ACC112 (cell line): ENCODE results near the gene HIVEP3.

ENCODE experiments used
- H2AFZ ChIP-seq: fragments of 200-600 bp; sonication (generic); one replicate; pipeline ENCODE4 v1.6.0; 2017; ENCODE audit warnings: antibody characterized with exemption, low read length; ENCODE audit not compliant: unreplicated experiment
- H3K27ac ChIP-seq: fragments of 200-600 bp; sonication (generic); 2 replicates; pipeline ENCODE4 v1.5.1; 2014; ENCODE audit warnings: low read depth, mild to moderate bottlenecking, antibody characterized with exemption, low read length, moderate library complexity
- H3K27me3 ChIP-seq: fragments of 200-600 bp; sonication (generic); 2 replicates; pipeline ENCODE4 v1.6.1; 2014; ENCODE audit warnings: mild to moderate bottlenecking, antibody characterized with exemption, low read length, moderate library complexity, mixed read lengths; ENCODE audit not compliant: insufficient read depth
- H3K36me3 ChIP-seq: fragments of 200-600 bp; sonication (generic); 2 replicates; pipeline ENCODE4 v1.6.1; 2016; ENCODE audit warnings: mild to moderate bottlenecking, antibody characterized with exemption, low read length, moderate library complexity, mixed read lengths; ENCODE audit not compliant: insufficient read depth
- H3K4me1 ChIP-seq: fragments of 200-600 bp; sonication (generic); one replicate; pipeline ENCODE4 v1.6.1; 2016; ENCODE audit warnings: low read length, mixed read lengths; ENCODE audit not compliant: insufficient read depth, unreplicated experiment, control insufficient read depth
- H3K4me3 ChIP-seq: fragments of 200-600 bp; sonication (generic); 2 replicates; pipeline ENCODE4 v1.5.1; 2014; ENCODE audit warnings: mild to moderate bottlenecking, low read depth, low read length
- H3K79me2 ChIP-seq: fragments of 200-600 bp; sonication (generic); one replicate; pipeline ENCODE4 v1.6.0; 2016; ENCODE audit warnings: low read length; ENCODE audit not compliant: control insufficient read depth, unreplicated experiment, insufficient read depth

The HIVEP3 gene

DNA sequence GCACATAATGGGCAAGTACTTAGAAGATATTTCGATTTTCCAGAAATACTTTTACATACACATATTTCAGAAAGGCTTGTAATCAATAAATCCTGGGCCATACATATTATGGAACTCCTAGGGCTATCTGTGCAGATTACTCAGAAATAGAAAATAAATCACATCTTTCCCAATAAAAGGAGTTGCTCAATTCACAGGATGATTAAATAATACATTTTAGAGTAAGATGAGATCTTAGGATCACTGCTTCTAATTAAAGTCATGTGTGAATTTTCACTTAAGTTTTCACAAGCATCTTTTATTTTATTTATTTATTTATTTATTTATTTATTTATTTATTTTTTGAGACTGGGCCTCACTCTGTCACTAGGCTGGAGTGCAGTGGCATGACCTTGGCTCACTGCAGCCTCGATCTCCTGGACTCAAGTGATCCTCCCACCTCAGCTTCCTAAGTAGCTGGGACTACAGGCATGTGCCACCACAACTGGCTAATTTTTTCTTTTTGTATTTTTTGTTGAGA lies 144.2 kb downstream of the HIVEP3 start:
- peaks cover 16% of the 10 kb centered on the region for H3K4me1 ChIP-seq
- H2AFZ ChIP-seq = no peak overlapping the region
- no peaks in the 10 kb centered on the region for H3K27me3 ChIP-seq
- H3K27ac ChIP-seq = no peak overlapping the region
- H3K4me3 ChIP-seq = no peak overlapping the region
- H3K36me3 ChIP-seq = no peaks in the 10 kb centered on the region
- no peaks in the 10 kb centered on the region for H3K79me2 ChIP-seq

DNA sequence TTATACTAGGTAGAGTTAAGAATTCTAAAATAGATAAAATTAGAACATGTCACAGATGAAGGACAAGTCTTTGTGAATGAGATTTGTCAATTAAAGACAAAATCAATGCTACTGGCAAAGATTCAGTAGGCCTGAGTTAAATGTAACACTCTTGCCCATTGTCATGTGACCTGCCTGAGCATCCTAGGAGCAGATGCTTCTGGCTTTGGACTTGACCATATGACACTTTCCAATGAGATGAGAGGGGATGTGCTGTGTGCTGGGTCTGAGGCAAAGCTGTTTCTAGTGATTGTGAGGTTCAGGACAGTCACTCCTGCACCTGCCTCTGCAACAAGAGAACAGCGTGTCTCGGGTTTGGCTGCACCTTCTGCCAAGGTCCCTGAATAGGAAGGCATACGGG lies 144.9 kb downstream of the HIVEP3 start:
- peaks cover 16% of the 10 kb centered on the region for H3K4me1 ChIP-seq
- H3K27me3 ChIP-seq = no peaks in the 10 kb centered on the region
- no peaks in the 10 kb centered on the region for H3K79me2 ChIP-seq
- H3K36me3 ChIP-seq = no peaks in the 10 kb centered on the region
- no peak overlapping the region for H2AFZ ChIP-seq
- H3K4me3 ChIP-seq = no peak overlapping the region
- H3K27ac ChIP-seq = no peak overlapping the region

DNA sequence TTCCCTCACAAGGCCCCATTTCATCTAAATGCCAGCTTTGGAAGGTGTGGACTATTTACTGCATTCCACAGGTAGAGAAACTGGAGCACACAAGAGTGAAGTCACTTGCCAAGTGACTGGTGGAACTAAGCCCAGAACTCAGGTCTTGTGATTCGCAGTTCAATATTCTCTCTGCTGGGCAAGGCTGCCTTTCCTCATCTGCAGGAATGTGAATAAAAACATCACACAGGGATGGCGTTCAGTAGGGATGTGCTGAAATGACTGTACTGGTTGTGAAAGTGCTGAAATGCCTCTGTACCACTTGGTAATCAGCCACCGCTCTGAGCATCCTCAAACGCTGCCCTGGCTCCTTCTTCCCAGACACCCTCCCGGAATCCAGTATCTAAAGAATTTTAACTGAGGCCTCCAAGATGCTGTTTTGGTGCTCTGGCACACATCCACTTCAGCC lies 145.6 kb downstream of the HIVEP3 start:
- Histone ChIP-seq H3K4me3 (no peak overlapping the region), H3K36me3 (no peaks in the 10 kb centered on the region), H3K27me3 (no peaks in the 10 kb centered on the region), H3K4me1 (peaks cover 16% of the 10 kb centered on the region), H2AFZ (no peak overlapping the region), H3K79me2 (no peaks in the 10 kb centered on the region), H3K27ac (no peak overlapping the region)

DNA sequence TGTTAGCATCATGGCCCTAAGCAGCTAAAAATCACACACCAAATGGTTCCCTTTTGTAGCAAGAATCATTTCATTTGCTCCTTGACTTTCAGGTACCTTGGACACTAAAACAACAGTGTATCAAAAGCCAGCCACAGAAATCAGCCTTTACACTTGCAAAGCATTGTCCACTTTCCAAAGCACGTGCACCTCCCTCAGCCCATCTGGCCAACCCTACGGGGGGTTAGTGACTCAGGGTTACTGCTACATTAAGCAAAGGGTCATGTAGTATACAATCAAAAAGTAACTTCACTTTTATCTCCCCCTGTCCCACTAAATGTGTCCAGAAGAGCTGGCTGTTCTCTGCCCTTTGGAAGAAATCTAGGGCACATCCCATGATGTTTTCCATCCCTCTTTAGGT lies 149.7 kb downstream of the HIVEP3 start:
- Histone ChIP-seq H3K79me2 (no peaks in the 10 kb centered on the region), H2AFZ (no peak overlapping the region), H3K4me1 (peaks cover 16% of the 10 kb centered on the region), H3K27ac (no peak overlapping the region), H3K27me3 (no peaks in the 10 kb centered on the region), H3K4me3 (no peak overlapping the region), H3K36me3 (no peaks in the 10 kb centered on the region)

DNA sequence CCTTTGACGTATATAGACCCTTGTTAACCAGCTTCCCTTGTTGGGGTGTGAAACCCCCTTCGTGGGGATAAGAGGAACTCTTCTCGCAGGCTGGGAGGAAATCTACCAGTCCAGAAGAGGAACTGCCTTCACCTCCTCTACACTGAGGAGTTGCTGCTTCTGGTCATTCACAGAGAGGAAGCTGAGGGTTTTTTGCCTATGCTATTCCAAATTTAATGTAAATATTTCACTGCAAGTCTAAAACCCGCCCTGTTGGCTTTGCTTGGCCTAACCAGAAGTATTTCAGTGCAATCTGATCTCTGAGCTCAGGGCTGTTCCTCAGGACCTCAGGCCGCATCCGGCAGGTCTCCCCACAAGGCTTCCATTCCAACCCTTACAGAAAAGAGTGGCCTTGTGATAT lies 150.1 kb downstream of the HIVEP3 start:
- Histone ChIP-seq H3K4me1 (peaks cover 15% of the 10 kb centered on the region), H3K4me3 (no peak overlapping the region), H3K27me3 (no peaks in the 10 kb centered on the region), H3K79me2 (no peaks in the 10 kb centered on the region), H3K27ac (no peak overlapping the region), H2AFZ (no peak overlapping the region), H3K36me3 (no peaks in the 10 kb centered on the region)

DNA sequence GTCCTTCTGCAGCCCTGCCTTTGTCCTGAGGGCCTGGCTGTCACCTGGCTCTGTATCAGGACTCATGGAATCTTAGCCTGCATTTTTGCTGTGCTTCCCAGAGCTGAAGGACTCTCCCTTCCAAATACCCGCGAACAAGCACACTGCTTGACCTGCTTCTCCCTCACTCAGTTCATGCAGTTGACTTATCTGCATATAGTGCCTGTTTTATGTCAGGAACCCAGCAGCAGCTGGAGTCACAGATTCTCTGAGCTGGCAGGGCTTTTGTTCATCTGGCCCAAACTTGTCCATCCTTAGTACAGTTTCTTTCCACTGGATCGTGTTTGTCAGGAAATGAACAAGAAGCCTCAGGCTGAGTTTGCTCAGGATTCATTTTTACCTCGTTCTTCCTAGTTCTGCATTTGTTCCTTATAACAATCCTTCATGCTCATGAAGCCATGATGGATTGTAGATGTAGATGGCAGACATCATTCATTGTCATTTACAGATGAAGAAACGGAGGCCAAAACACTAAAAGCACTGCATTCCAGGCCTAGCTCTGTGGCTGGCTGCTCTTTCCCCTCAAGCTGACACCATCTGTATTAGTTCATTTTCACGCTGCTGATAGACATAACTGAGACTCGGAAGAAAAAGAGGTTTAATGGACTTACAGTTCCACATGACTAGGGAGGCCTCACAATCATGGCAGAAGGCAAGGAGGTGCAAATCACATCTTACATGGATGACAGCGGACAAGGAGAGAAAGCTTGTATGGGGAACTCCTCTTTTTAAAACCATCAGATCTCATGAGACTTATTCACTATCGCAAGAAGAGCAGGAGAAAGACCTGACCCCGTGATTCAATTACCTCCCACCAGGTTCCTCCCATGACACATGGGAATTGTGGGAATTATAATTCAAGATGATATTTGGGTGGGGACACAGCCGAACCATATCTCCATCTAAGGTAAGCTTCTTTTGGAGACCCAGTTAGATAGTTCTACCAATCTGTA lies 150.9 kb downstream of the HIVEP3 start:
- Histone ChIP-seq H3K27ac (no peak overlapping the region), H3K36me3 (no peaks in the 10 kb centered on the region), H2AFZ (no peak overlapping the region), H3K4me1 (peaks cover 8% of the 10 kb centered on the region), H3K79me2 (no peaks in the 10 kb centered on the region), H3K27me3 (peaks cover 6% of the 10 kb centered on the region; the same call in 1 of the 2 replicates), H3K4me3 (no peak overlapping the region)

DNA sequence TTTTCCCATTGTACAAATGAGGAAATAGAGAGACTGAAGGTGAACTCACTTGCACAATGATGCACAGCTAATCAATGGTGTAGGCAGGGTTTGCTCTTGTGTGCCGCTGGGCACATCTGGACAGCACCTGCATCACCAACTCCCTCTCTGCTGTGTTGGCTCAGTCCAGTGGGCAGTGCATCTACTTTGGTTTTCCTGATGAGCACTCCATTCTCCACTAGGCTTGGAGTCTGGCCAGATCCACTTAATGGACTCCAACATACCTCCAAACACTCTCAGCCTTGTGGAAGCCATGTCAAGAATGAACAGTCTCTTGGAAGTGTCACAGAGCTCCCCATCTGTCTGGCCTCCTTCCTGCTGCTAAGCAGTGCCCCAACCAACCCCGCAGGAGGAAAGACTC lies 152.2 kb downstream of the HIVEP3 start:
- Histone ChIP-seq H3K79me2 (no peaks in the 10 kb centered on the region), H3K4me1 (peaks cover 7% of the 10 kb centered on the region)

DNA sequence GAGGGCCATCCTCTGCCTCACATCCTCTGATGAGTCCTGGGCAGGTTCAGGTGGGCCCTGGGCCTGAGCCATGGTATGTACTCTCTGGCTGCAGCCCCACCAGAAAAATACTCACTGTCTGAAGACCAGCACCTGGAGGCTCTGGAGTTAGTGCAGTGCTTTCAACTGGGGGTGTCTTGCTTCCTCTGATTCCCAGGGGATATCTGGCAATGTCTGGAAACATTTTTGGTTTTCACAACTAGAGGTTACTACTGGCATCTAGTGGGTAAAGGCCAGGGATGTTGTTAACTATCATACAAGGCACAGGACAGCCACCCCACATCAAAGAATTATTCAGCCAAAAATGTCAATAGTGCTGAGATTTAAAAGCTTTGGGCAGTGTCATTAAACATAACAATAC lies 152.7 kb downstream of the HIVEP3 start:
- Histone ChIP-seq H3K36me3 (no peaks in the 10 kb centered on the region), H2AFZ (no peak overlapping the region), H3K27ac (no peak overlapping the region), H3K27me3 (peaks cover 8% of the 10 kb centered on the region; the same call in 1 of the 2 replicates), H3K4me3 (no peak overlapping the region), H3K79me2 (no peaks in the 10 kb centered on the region), H3K4me1 (peaks cover 2% of the 10 kb centered on the region)

More for the DNA sequence above, 152.2 kb downstream of the HIVEP3 start:
- no peak overlapping the region for H3K4me3 ChIP-seq
- peaks cover 8% of the 10 kb centered on the region; the same call in 1 of the 2 replicates for H3K27me3 ChIP-seq
- H3K36me3 ChIP-seq = no peaks in the 10 kb centered on the region
- H3K27ac ChIP-seq = no peak overlapping the region
- no peak overlapping the region for H2AFZ ChIP-seq

DNA sequence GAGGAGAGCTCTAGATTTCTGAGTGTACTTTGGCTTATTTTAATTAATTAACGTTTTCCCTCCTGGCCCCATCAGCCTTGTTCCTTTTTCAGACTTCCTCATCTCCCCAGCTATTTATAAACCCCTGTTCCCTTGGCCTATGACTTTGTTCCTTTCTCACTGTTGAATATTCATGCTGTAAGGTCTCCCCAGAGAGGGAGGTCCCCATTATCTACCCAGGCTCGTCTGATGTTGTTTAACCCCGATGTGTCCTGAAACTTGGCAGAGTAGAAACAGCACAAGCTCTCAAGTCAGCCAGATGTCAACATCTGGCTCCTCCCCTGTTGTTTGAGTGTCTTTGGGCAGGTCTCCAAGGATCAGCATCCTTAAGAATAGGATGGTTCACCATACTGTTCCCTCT lies 153.6 kb downstream of the HIVEP3 start:
- no peaks in the 10 kb centered on the region for H3K36me3 ChIP-seq
- H3K4me1 ChIP-seq = no peaks in the 10 kb centered on the region
- peaks cover 8% of the 10 kb centered on the region; the same call in 1 of the 2 replicates for H3K27me3 ChIP-seq
- no peak overlapping the region for H3K4me3 ChIP-seq
- no peak overlapping the region for H3K27ac ChIP-seq
- H3K79me2 ChIP-seq = no peaks in the 10 kb centered on the region
- H2AFZ ChIP-seq = no peak overlapping the region

DNA sequence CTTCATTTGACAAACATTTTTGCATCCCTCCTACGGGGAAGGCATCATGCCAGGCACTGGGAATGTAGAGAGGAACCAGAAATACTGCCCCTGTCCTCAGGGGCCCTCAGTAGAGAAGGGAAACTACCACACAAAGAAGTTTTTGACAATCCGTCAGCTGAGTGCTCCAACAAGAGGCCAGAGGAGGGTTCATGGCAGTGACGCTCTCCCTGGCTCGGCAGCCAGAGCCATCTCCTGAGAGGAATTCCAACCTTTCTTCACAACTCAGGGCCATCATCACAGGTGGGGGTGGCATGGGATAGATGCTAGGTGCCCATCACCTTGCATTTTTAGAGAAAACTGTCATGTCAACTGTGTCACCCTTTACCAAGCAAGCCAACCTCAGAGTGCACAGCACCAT lies 154.1 kb downstream of the HIVEP3 start:
- Histone ChIP-seq H3K27me3 (peaks cover 8% of the 10 kb centered on the region; the same call in 1 of the 2 replicates), H3K36me3 (no peaks in the 10 kb centered on the region), H3K27ac (no peak overlapping the region), H3K4me3 (no peak overlapping the region), H3K79me2 (no peaks in the 10 kb centered on the region), H2AFZ (no peak overlapping the region), H3K4me1 (no peaks in the 10 kb centered on the region)

DNA sequence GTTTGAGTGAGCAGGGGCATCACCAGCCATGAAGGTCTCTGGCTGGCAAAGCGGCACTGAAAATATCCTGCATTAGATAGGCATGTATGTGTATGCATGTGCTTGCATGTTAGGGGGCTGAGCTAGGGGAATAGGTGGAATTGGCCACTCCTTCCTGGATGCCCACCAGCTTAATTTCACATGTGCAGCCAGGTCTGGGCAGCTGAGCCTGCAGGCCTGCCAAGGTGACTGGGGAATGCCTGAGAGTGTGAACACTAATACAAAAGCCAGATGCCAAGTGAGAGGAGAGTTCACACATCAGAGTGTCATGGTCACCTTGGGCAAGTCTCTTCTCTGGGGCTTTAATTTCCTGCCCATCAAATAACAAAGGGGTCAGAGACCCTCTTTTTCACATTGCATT lies 155.9 kb downstream of the HIVEP3 start:
- H2AFZ ChIP-seq = no peak overlapping the region
- H3K27ac ChIP-seq = no peak overlapping the region

More for the DNA sequence above, 155.9 kb downstream of the HIVEP3 start:
- Histone ChIP-seq H3K79me2 (no peaks in the 10 kb centered on the region), H3K36me3 (no peaks in the 10 kb centered on the region), H3K4me1 (peaks cover 14% of the 10 kb centered on the region), H3K4me3 (no peak overlapping the region), H3K27me3 (peaks cover 8% of the 10 kb centered on the region; the same call in 1 of the 2 replicates)
